Activated CD4-positive, alpha-beta T cell treated with anti-CD3 and anti-CD28 coated beads, Interleukin-10, Interleukin-2, amounts not matched to agents 100 ng/mL and 50 ng/mL, durations not matched to agents 16 hours and 8 hours (primary cell): Measurements from ENCODE around the gene WDR27.

Experiments
- DNase-seq: peaks from one replicate; pipeline ENCODE4 v3.0.0-alpha.2; 2020

The WDR27 gene

GRCh38 chr6:169425628-169426370 is 276.0 kb downstream of the WDR27 start:
- DNase-seq, result no peak

GRCh38 chr6:169424821-169425240 is 277.0 kb downstream of the WDR27 start:
- no peak for DNase-seq

GRCh38 chr6:169424149-169424804 is 277.6 kb downstream of the WDR27 start:
- no peak for DNase-seq

- no peak for DNase-seq
Measured at GRCh38 chr6:169421586-169422264, 280.1 kb downstream of the WDR27 start.

- DNase-seq, result no peak
Measured at GRCh38 chr6:169420912-169421543, 280.8 kb downstream of the WDR27 start.

- DNase-seq, result no peak
Measured at GRCh38 chr6:169417101-169417500, 284.7 kb downstream of the WDR27 start.

GRCh38 chr6:169416249-169416648 is 285.6 kb downstream of the WDR27 start:
- no peak for DNase-seq

GRCh38 chr6:169415179-169415578 is 286.6 kb downstream of the WDR27 start:
- DNase-seq, result no peak

GRCh38 chr6:169411722-169412121 is 290.1 kb downstream of the WDR27 start:
- DNase-seq, result no peak

- no peak for DNase-seq
Measured at GRCh38 chr6:169411296-169411695, 290.5 kb downstream of the WDR27 start.

- DNase-seq, result no peak
Measured at GRCh38 chr6:169409742-169410312, 292.0 kb downstream of the WDR27 start.

GRCh38 chr6:169407325-169407724 is 294.5 kb downstream of the WDR27 start:
- no peak for DNase-seq
